Mesangial cell (primary cell): ENCODE data around the gene SCRG1. TPM values are rescaled to one million over a fixed set of nuclear protein-coding genes. Genes with fewer than 3 reads are reported as not detected.

Experiments
- total RNA-seq: library from RNA; depleted of rRNA; stranded (reverse); fragments of >200 nt; gene quantifications from 2 replicates; pipeline ENCODE4 v1.2.3, GENCODE V29; 2015

The SCRG1 gene
- total RNA-seq: 0.13 TPM in 1 of 2 replicates, not detected in the other

GRCh38 chr4:173398779-173399415 lies at the start of gene SCRG1:
SCRG1 (minus strand) TSS chr4:173399116; CDS start chr4:173391414, 7,702 bp downstream.

GRCh38 chr4:173370477-173371291 lies 28.2 kb downstream of the SCRG1 start, which contains the start of gene SAP30:
SAP30 (plus strand) TSS chr4:173370954; CDS start chr4:173371183, 229 bp downstream.

Other genes with a start within 250 kb of the SCRG1 start
- 36.0 and 37.3 TPM in 2 replicates for gene GALNT7, start 230.3 kb downstream of the SCRG1 start, total RNA-seq
- gene HMGB2, start 64.8 kb downstream of the SCRG1 start, total RNA-seq: 12.4 and 120 TPM in 2 replicates
- 5.8 and 18.6 TPM in 2 replicates for gene SAP30, start 28.2 kb downstream of the SCRG1 start, total RNA-seq
- not detected in 2 replicates for gene HAND2, start 131.1 kb upstream of the SCRG1 start, total RNA-seq